ENCODE data around the gene TJP1. TPM values are rescaled to one million over a fixed set of nuclear protein-coding genes. Genes with fewer than 3 reads are reported as not detected.
"Not testable (repeated sequence)": the region's sequence is repeated elsewhere in the genome, so short reads cannot be mapped to it uniquely, and the experiment has no call there.

TJP1 gene
- polyA plus RNA-seq, 1 experiment, result 99.6 TPM

- Histone ChIP-seq H3K9me3 (ENCODE audit: control insufficient read depth, insufficient read depth, low read length) (no peaks in the 10 kb centered on the region), H3K27ac (ENCODE audit: low read depth, low read length) (no peak overlapping the region), H3K4me3 (ENCODE audit: low read depth, low read length) (no peak overlapping the region), H3K27me3 (ENCODE audit: control insufficient read depth, insufficient read depth, low read length) (no peaks in the 10 kb centered on the region)
- TF ChIP-seq CTCF (IDR thresholded peaks at IDR 0.05; ENCODE audit: low read depth, low read length), result peak; percentile 84
- ChIA-PET POLR2A (no interaction called here), CTCF (interaction anchor here (0.7 to 4.1 kb wide), 4 partner anchors 9 to 407 kb away, joined by 3 to 33 read pairs (median 6); no protein-coding TSS in a partner anchor)
- peak; percentile 63 for DNase-seq (ENCODE audit: low read depth, low spot score)
These were observed 154.1 kb downstream of the TJP1 start for GRCh38 chr15:29668120-29668602.

DNA sequence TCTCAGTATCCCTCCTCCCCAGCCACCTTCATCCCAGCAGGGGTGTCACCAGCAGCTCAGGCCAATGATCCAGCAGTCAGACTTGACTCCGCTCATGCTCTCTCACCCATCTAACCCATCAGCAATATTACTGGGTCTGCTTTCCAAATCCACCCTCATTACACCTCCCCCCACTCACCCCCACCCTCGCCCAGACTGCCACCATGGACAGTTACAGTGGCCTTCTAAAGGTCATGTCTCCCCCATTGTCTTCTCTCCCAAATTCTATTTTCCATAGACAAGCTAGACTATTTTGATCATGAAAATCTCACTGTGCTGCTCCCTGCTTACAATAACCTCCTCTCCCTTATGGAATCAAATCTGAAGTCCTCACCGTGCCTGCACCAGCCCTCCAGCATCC is 156.0 kb downstream of the TJP1 start:
- no peak for DNase-seq (ENCODE audit: low read depth, low spot score)

GRCh38 chr15:29665444-29666003 is 156.7 kb downstream of the TJP1 start:
- Histone ChIP-seq H3K9me3 (ENCODE audit: control insufficient read depth, insufficient read depth, low read length) (no peaks in the 10 kb centered on the region), H3K27ac (ENCODE audit: low read depth, low read length) (no peak overlapping the region), H3K27me3 (ENCODE audit: control insufficient read depth, insufficient read depth, low read length) (no peaks in the 10 kb centered on the region), H3K4me3 (ENCODE audit: low read depth, low read length) (no peak overlapping the region)
- no peak for DNase-seq (ENCODE audit: low read depth, low spot score)
- CTCF ChIA-PET, result interaction anchor here (0.6 to 2.9 kb wide), 3 partner anchors 215 to 526 kb away, joined by 3 to 9 read pairs (median 5); no protein-coding TSS in a partner anchor
- TF ChIP-seq CTCF (IDR thresholded peaks at IDR 0.05; ENCODE audit: low read depth, low read length), result no peak
- POLR2A ChIA-PET, result no interaction called here

More for the DNA sequence above, 156.0 kb downstream of the TJP1 start:
- no peaks in the 10 kb centered on the region for H3K9me3 ChIP-seq (ENCODE audit: control insufficient read depth, insufficient read depth, low read length)
- no peaks in the 10 kb centered on the region for H3K27me3 ChIP-seq (ENCODE audit: control insufficient read depth, insufficient read depth, low read length)
- H3K27ac ChIP-seq (ENCODE audit: low read depth, low read length), result no peak overlapping the region
- POLR2A ChIA-PET, result no interaction called here
- CTCF ChIA-PET, result interaction anchor here (0.6 to 2.9 kb wide), 6 partner anchors 216 to 526 kb away, joined by 3 to 9 read pairs (median 4); no protein-coding TSS in a partner anchor
- no peak for TF ChIP-seq CTCF (IDR thresholded peaks at IDR 0.05; ENCODE audit: low read depth, low read length)
- H3K4me3 ChIP-seq (ENCODE audit: low read depth, low read length), result no peak overlapping the region

DNA sequence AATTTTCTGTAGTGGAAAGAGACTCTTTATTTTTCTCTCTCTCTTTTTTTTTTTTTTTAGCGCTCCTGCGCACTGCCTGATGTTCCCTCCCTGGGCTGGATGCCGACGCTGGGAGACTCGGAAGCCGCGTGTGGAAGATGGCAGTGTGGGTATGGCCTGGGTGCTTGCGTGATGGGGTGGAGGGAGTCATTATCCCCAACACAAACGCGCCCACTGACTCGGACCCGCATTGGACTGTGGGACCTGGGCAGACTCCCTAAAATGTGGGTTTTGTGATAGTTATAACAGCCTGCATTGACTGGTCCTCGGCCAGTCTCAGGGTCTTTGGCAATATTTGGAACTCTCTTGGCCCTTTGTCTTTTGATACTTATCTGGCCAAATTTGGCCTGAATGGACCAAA is 157.9 kb downstream of the TJP1 start:
- no peak for TF ChIP-seq CTCF (IDR thresholded peaks at IDR 0.05; ENCODE audit: low read depth, low read length)
- DNase-seq (ENCODE audit: low read depth, low spot score), result no peak
- Histone ChIP-seq H3K27me3 (ENCODE audit: control insufficient read depth, insufficient read depth, low read length) (no peaks in the 10 kb centered on the region), H3K4me3 (ENCODE audit: low read depth, low read length) (no peak overlapping the region), H3K27ac (ENCODE audit: low read depth, low read length) (no peak overlapping the region), H3K9me3 (ENCODE audit: control insufficient read depth, insufficient read depth, low read length) (no peaks in the 10 kb centered on the region)
- POLR2A ChIA-PET, result no interaction called here
- CTCF ChIA-PET, result no interaction called here

DNA sequence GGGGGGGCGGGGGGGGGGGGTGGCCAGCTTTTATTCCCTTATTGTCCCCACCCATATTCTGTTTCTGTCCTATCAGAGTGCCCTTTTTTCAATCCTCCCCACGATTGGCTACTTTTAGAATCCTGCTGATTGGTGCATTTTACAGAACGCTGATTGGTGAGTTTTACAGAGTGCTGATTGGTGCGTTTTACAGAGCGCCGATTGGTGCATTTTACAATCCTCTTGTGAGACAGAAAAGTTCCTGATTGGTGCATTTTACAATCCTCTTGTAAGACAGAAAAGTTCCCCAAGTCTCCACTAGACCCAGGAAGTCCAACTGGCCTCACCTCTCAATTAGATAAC is 164.8 kb downstream of the TJP1 start:
- H3K9me3 ChIP-seq (ENCODE audit: control insufficient read depth, insufficient read depth, low read length); H3K4me3 ChIP-seq (ENCODE audit: low read depth, low read length); CTCF ChIA-PET; H3K27ac ChIP-seq (ENCODE audit: low read depth, low read length); DNase-seq (ENCODE audit: low read depth, low spot score); H3K27me3 ChIP-seq (ENCODE audit: control insufficient read depth, insufficient read depth, low read length); POLR2A ChIA-PET: not testable (repeated sequence)
